Spleen (tissue), 11 donors: ENCODE measurements around the gene GAB2. TPM values are rescaled to one million over a fixed set of nuclear protein-coding genes. Genes with fewer than 3 reads are reported as not detected.

Experiments used
- DNase-seq: peaks from one replicate; pipeline ENCODE4 v3.0.0-alpha.2; 2020
- H3K27ac ChIP-seq, 8 donors: fragments of 200-600 bp; sonication (generic) in 7 of 8; 1 replicate in 4 of 8; 2 replicates in 4 of 8; pipeline versions ENCODE4 v1.5.0 to v1.8.0; 2016 to 2021; ENCODE audit warnings: inconsistent platforms in 4 of 8, mild to moderate bottlenecking in 4 of 8, moderate library complexity in 1 of 8
- H3K27me3 ChIP-seq, 7 donors: fragments of 200-600 bp; sonication (generic) in 6 of 7; replicated peaks in 1 of 7; 1 replicate in 4 of 7; 2 replicates in 3 of 7; pipeline versions ENCODE4 v1.5.0 to v1.8.0; 2016 to 2021; ENCODE audit warnings: inconsistent platforms in 3 of 7, mild to moderate bottlenecking in 1 of 7
- H3K36me3 ChIP-seq, 6 donors: fragments of 200-600 bp; sonication (generic) in 5 of 6; 1 replicate in 4 of 6; 2 replicates in 2 of 6; pipeline versions ENCODE4 v1.5.0 to v1.8.0; 2016 to 2021; ENCODE audit warnings: inconsistent platforms in 2 of 6
- H3K4me1 ChIP-seq, 6 donors: fragments of 200-600 bp; sonication (generic) in 5 of 6; 1 replicate in 3 of 6; 2 replicates in 3 of 6; pipeline versions ENCODE4 v1.5.0 to v1.8.0; 2016 to 2021; ENCODE audit warnings: inconsistent platforms in 3 of 6
- H3K4me3 ChIP-seq, 8 donors: fragments of 200-600 bp; sonication (generic) in 7 of 8; 1 replicate in 4 of 8; 2 replicates in 4 of 8; pipeline versions ENCODE4 v1.5.0 to v1.8.0; 2016 to 2021; ENCODE audit warnings: inconsistent platforms in 4 of 8, mild to moderate bottlenecking in 4 of 8, moderate library complexity in 2 of 8
- H3K9me3 ChIP-seq, 8 donors: fragments of 200-600 bp; sonication (generic) in 7 of 8; 1 replicate in 4 of 8; 2 replicates in 4 of 8; pipeline versions ENCODE4 v1.5.0 to v1.8.0; 2016 to 2021; ENCODE audit warnings: inconsistent platforms in 4 of 8
- POLR2A ChIP-seq, 3 donors: fragments of 450-650 bp; IDR thresholded peaks; one replicate each; pipeline ENCODE4 v1.5.1; 2017; ENCODE audit warnings: antibody characterized with exemption in 3 of 3, mild to moderate bottlenecking in 1 of 3
- POLR2AphosphoS5 ChIP-seq, 3 donors: sonication (generic); formaldehyde crosslinking; IDR thresholded peaks; one replicate each; pipeline ENCODE4 v1.5.1; 2017; ENCODE audit warnings: antibody characterized with exemption in 3 of 3
- WGBS, 5 donors: extraction: QIAGEN DNeasy Blood & Tissue Kit in 3 of 5; methylation state at CpG; one replicate each; pipeline versions ENCODE4 v1.1.5 to v1.1.7; 2013 to 2018; 5-methylcytosine and 5-hydroxymethylcytosine counted together
- intact Hi-C: fragments of 100-400 bp; cut with DNase I; formaldehyde crosslinking; loops from one replicate; pipeline ENCODE4 v1.15.0; 2023; ENCODE audit warnings: low total_unique reads
- polyA plus RNA-seq, 3 donors: library from polyadenylated mRNA; stranded (reverse); fragments of 200-250 nt; gene quantifications; one replicate each; pipeline ENCODE4 v1.2.1, GENCODE V29; 2013
- total RNA-seq, 7 donors: library from RNA; depleted of rRNA in 3 of 7; stranded (reverse); fragments of >200 nt in 3 of 7; fragmentation: NEBNext Ultra II Directional in 4 of 7; extraction: Animal tissue kit (Norgen Biotek cat#: 25700) in 4 of 7; gene quantifications; one replicate each; pipeline versions ENCODE4 v1.1.0 to v1.2.1, GENCODE V29; 2016 to 2021
- TF ChIP-seq, protein P1 (sequence below), 11 experiments: fragments of 200-600 bp in 7 of 11; fragments of 450-650 bp in 4 of 11; sonication (generic) in 4 of 11; IDR thresholded peaks in 8 of 11; conservative IDR thresholded peaks in 3 of 11; 1 replicate in 7 of 11; 2 replicates in 4 of 11; pipeline versions ENCODE4 v1.4.0 to v1.8.0; 2016 to 2021; ENCODE audit warnings: antibody characterized with exemption in 11 of 11, inconsistent platforms in 4 of 11, mild to moderate bottlenecking in 1 of 11
- donor health status: healthy with polysubstance abuse.
- donor health status: DM: no; HTN: no; CAD: no; lungs with moderate emphysema.
- donor health status: DM: no; HTN: no; CAD: no.
- donor health status: Bipolar disorder and iron deficiency.
- donor health status: healthy.
- donor health status: DM: no; HTN: no; CAD: no.
- donor health status: DM: yes; HTN: yes; CAD: no.

The GAB2 gene
- total and polyA plus RNA-seq, 10 donors, result 2.3 to 57.7 (median 47.0) TPM

DNA sequence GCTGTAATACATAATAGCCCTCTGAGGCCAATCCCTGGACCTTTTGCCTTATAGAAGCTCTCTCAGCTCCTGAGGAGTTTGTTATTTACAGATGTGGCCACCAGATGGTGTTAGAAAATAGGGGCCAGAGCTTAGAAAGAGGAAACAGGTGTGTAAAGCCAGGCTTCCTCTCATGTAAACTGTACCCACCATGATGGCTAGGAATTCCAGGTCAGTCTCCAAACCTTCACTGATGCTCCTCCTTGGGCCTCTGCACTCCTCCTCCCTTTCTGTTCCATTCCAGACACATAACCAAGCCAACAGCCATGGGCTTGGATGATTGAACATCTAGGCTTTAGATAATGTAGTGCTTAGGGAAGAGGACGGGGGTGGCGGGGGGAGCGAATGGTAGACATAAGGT lies 189.2 kb downstream of the GAB2 start:
- H3K4me3 ChIP-seq, result no peak overlapping the region
- H3K9me3 ChIP-seq, result no peaks in the 10 kb centered on the region
- no peak for TF ChIP-seq POLR2AphosphoS5 (IDR thresholded peaks at IDR 0.05)
- no peak for TF ChIP-seq POLR2A (IDR thresholded peaks at IDR 0.05)
- TF ChIP-seq, protein P1, sequence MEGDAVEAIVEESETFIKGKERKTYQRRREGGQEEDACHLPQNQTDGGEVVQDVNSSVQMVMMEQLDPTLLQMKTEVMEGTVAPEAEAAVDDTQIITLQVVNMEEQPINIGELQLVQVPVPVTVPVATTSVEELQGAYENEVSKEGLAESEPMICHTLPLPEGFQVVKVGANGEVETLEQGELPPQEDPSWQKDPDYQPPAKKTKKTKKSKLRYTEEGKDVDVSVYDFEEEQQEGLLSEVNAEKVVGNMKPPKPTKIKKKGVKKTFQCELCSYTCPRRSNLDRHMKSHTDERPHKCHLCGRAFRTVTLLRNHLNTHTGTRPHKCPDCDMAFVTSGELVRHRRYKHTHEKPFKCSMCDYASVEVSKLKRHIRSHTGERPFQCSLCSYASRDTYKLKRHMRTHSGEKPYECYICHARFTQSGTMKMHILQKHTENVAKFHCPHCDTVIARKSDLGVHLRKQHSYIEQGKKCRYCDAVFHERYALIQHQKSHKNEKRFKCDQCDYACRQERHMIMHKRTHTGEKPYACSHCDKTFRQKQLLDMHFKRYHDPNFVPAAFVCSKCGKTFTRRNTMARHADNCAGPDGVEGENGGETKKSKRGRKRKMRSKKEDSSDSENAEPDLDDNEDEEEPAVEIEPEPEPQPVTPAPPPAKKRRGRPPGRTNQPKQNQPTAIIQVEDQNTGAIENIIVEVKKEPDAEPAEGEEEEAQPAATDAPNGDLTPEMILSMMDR (IDR thresholded peaks at IDR 0.05 in 8 of 11, conservative IDR thresholded peaks at IDR 0.05 in 3 of 11), result peak in 10 of 11 experiments; percentile 24 to 71 (median 58)
- H3K27ac ChIP-seq, result no peak overlapping the region
- no peaks in the 10 kb centered on the region for H3K27me3 ChIP-seq
- intact Hi-C loops, result loop anchor here (5.0 kb wide), 1 partner anchor 339 kb away; no protein-coding TSS in a partner anchor
- H3K4me1 ChIP-seq, result peaks cover 0 to 37% (median 14%) of the 10 kb centered on the region in 6 donors
- H3K36me3 ChIP-seq, result peaks cover 0 to 33% (median 12%) of the 10 kb centered on the region in 6 donors
- no peak for DNase-seq
- 97 to 99% (median 98%) methylated on average over 3 of the region's 3 CpGs for WGBS, 5 donors

DNA sequence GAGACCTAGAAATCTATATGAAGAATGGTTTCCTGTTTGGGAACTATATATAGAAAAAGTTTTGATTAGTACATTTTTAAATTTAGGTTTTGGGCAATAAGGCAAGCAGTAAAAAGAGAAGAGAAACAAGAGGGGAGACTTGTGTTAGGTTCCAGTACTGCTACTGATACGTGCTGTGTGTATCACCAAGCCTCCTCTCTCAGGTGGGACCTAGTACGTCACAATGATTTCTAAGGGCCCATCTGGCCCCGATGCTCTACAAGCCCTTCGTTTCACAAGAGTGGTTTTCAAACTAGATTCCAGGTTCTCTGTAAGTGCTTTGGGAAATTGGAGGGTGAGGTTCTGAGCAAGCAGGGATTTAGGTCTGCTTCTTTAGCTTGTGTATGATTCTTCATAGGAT lies 189.7 kb downstream of the GAB2 start:
- H3K27me3 ChIP-seq, result no peaks in the 10 kb centered on the region
- H3K27ac ChIP-seq, result no peak overlapping the region
- no peak for DNase-seq
- TF ChIP-seq, protein P1 (IDR thresholded peaks at IDR 0.05 in 8 of 11, conservative IDR thresholded peaks at IDR 0.05 in 3 of 11), result no peak
- no peak for TF ChIP-seq POLR2AphosphoS5 (IDR thresholded peaks at IDR 0.05)
- TF ChIP-seq POLR2A (IDR thresholded peaks at IDR 0.05), result no peak
- intact Hi-C loops, result loop anchor here (5.0 kb wide), 1 partner anchor 339 kb away; no protein-coding TSS in a partner anchor
- H3K9me3 ChIP-seq, result no peaks in the 10 kb centered on the region
- WGBS, 5 donors, result 73 to 82% (median 78%) methylated on average over 4 of the region's 4 CpGs
- H3K36me3 ChIP-seq, result peaks cover 0 to 39% (median 15%) of the 10 kb centered on the region in 6 donors
- H3K4me3 ChIP-seq, result no peak overlapping the region
- H3K4me1 ChIP-seq, result peaks cover 0 to 42% (median 17%) of the 10 kb centered on the region in 6 donors

DNA sequence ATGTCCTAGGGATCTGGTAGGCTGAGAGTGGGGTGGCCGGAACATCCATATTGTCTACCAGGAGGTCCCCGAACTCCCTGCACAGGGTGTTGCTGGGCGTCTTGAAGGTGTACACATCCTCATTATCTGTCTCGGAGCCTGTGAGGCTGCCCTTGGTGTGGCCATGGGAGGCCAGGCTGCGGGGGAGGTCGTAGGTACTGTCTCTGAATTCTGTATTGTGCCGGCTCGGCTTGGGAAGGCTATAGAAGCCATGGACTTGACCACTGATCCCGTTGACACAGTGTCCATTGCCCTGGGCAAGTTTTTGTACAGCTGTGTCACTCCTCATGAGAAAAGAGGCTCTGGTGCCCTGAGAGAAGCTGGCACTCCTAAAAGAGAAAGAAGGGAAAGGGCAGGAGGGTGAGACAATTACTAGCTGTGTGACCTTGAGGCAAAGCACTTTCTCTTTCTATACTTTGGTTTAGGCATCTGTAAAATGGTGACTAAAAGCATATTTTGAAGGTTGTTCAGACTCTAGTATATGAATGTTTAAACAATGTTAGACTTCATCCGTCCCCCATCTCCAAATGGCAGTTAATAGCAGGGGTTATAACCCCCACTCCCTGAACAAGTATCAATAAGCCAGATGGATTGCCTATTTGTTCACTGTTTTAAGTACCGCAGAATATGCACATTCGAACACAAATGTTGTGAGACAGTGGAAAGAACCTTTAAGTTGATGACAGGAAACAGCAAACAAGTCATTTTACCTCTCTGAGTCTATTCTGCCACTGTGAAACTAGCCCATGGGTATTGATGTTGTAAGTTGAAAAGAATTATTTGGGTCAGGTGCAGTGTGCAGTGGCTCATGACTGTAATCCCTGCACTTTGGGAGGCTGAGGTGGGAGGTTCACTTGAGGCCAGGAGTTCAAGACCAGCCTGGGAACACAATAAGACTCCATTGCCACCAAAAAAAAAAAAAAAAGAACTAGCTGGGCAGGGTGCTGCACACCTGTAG lies 190.6 kb downstream of the GAB2 start:
- 83 to 90% (median 87%) methylated on average over 9 to 12 of the region's 12 CpGs for WGBS, 5 donors
- Histone ChIP-seq H3K4me3 (no peak overlapping the region), H3K27ac (peak overlapping the region in 2 of 8 donors; percentile 6 to 9), H3K27me3 (no peaks in the 10 kb centered on the region), H3K36me3 (peaks cover 0 to 48% (median 20%) of the 10 kb centered on the region in 6 donors), H3K4me1 (peaks cover 0 to 46% (median 18%) of the 10 kb centered on the region in 6 donors), H3K9me3 (no peaks in the 10 kb centered on the region)
- TF ChIP-seq POLR2AphosphoS5 (IDR thresholded peaks at IDR 0.05) (no peak), POLR2A (IDR thresholded peaks at IDR 0.05) (no peak)
- TF ChIP-seq, protein P1 (IDR thresholded peaks at IDR 0.05 in 8 of 11, conservative IDR thresholded peaks at IDR 0.05 in 3 of 11), result no peak
- intact Hi-C loops, result loop anchor here (5.0 kb wide), 1 partner anchor 340 kb away; no protein-coding TSS in a partner anchor
- no peak for DNase-seq
